Embryonic facial prominence (tissue), 1 donor: ENCODE measurements around the gene ZNF239.
"Not testable (repeated sequence)": the region's sequence is repeated elsewhere in the genome, so short reads cannot be mapped to it uniquely, and the experiment has no call there.

Experiments used
- DNase-seq: peaks from one replicate; pipeline ENCODE4 v3.0.0-alpha.2; 2016; ENCODE audit errors: extremely low spot score

Gene ZNF239

GRCh38 chr10:43574001-43574892 is at the start of gene ZNF239:
TSS of gene ZNF239 (minus strand) at chr10:43574616. CDS start at chr10:43558079, 16,537 bp downstream.
- peak; percentile 48 for DNase-seq

DNA sequence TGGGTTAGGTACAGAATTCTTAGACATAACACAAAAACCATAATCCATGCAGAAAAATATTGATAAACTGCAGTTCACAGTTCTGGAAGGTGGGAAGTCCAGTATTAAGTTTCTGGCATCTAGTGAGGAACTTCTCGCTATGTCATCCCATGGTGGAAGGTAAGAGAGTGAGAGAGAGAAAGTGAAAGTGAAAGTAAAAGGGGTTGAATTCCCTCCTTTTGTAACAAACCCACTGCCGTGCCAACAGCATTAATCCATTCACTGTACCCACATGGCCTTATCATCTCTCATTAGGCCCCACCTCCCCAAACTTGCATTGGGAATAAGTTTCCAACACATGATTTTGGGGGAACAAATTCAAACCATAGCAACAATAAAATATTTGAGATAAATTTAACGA is 48.9 kb upstream of the ZNF239 start:
- no peak for DNase-seq

- DNase-seq: no peak
These were observed 47.6 kb upstream of the ZNF239 start for GRCh38 chr10:43622038-43622437.

- DNase-seq: no peak
These were observed 45.0 kb upstream of the ZNF239 start for GRCh38 chr10:43619368-43619767.

DNA sequence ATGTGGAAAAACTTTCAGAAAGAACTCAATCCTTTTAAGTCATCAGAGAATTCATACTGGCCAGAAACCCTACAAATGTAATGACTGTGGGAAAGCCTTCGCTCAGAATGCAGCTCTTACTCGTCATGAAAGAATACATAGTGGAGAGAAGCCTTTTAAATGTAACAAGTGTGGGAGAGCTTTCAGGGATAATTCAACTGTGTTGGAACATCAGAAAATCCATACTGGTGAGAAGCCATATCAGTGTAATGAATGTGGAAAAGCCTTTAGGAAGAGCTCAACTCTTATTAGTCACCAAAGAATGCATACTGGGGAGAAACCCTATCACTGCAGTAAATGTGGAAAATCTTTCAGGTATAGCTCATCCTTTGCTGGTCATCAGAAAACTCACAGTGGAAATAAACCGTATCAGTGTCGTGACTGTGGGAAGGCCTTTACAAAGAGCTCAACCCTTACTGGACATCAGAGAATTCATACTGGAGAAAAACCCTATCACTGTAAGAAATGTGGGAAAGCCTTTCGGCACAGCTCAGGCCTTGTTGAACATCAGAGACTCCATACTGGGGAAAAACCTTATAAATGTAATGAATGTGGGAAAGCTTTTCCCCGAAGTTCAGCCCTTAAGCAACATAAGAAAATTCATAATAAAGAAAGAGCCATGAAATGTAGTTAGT is 42.4 kb upstream of the ZNF239 start:
- no peak for DNase-seq

GRCh38 chr10:43610636-43611035 is 36.2 kb upstream of the ZNF239 start:
- DNase-seq: no peak

DNA sequence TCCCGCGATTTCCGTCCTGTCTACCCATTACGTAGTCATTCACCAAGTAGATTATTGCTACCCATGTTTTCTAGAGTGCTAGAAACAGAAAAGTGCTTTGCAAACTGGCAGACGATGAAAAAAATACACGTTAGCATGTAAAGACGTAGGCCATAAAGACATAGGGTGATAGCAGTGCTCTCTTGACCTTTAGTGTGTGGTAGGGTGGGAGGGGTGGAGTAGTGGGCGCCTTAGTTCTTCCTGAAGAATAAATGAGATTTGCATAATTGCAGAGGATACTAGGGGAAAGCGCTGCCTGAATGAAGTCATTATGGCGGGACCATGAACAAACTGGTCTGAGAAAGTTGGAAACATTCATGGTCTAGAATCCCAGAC is 32.8 kb upstream of the ZNF239 start:
- DNase-seq: no peak

DNA sequence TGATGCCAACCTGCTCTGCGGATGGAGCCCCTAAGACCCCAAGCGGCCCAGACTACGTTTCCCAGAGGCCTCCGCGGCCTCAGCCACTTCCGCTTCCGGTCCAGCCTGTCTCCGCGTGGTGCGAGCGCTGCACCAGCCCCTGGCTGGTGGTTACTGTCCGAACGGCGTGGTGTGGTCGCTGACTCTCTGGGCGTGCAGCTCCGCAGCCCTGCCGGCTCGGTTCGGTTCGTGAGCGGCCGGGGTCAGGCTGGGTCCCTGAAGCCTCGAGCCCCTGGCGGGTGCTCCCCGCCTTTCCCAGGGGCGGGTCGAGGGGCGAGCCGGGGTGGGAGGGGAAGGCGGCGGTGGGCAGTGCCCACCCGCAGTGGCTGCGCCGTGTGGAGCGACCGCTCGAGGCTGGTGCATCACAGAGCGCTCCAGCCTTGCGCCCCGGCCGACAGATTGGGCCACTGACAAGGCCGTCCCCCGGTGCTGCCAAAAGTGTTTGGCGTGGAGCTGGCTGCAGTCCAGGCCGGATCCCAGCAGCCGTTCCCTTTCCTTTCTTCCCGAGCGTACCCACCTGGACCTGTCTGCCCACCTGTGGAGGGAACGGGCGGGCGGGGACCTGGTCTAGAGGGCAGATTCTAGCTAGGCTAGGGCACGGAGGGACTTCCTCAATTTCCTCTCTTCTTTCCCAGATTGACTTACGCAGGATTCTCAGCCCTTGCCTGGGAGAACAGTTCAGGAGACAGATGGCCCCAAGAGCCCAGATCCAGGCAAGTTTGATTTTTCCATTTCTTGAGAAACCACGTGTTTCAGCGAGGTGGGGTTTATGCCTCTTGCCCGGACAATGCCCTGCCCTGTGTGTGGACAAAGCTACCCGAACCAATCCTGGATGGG is 32.1 kb upstream of the ZNF239 start, which contains the start of gene ZNF485:
Gene ZNF485 (plus strand): TSS at position 116 of the 876 bp plus-strand sequence. CDS start 613 bp downstream, at position 729.
- peak; percentile 47 for DNase-seq

DNA sequence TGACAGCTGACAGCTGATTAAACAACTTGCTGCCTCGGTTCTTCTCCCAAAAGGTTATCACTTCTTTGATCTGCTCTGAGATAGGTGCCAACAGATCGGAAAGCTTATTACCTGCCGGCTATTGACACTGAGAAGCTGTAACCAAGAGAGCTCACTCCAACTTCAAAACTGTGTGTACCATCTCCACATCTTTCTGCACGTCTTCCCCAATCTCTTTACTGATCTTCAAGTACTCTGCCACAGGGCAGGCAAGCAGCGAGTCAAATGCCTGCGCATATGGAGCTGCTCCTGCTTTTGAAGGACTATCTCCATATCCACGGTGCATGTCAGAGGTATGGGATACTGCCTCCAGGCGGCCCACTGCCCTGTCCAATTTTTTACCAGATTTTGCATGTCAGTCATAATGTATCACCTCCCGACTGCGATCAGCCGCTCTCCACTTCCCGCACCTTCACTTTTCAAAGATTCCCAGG is 31.5 kb upstream of the ZNF239 start:
- DNase-seq: no peak

- not testable (repeated sequence) for DNase-seq
These were observed 27.2 kb upstream of the ZNF239 start for GRCh38 chr10:43601576-43601975.

DNA sequence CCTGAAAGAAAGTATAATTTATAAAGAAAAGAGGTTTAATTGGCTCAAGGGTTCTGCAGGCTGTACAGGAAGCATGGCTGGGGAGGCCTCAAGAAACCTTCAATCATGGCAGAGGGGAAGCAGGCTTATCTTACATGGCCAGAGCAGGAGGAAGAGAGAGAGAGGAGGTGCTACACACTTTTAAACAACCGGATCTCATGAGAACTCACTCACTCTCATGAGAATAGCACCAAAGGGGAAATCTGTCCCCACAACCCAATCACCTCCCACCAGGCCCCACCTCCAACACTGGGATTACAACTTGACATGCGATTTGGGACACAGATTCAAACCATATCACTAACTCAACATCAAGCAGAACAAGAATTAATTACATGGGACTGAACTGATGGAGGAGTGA is 24.9 kb upstream of the ZNF239 start:
- DNase-seq: no peak

- no peak for DNase-seq
These were observed 24.0 kb upstream of the ZNF239 start for GRCh38 chr10:43598446-43598845.

DNA sequence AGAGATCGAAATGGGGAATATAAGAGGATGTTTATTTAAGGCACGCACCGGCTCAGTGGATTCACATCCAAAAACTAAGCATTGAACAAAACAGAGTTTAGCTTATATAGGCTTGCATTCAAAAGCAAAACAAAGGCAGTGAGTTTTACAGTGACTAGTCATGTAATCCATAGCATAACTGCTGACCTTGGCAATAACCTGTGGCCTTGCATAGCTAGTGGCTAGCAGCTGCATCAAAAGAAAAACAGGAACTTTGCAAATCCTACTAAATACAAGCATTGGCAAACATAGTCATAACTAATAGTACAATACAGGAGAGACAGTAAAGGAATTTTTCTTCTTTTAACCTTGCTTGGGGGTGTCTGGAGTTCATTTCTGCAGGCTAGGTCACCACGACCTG is 22.1 kb upstream of the ZNF239 start:
- DNase-seq: no peak

DNA sequence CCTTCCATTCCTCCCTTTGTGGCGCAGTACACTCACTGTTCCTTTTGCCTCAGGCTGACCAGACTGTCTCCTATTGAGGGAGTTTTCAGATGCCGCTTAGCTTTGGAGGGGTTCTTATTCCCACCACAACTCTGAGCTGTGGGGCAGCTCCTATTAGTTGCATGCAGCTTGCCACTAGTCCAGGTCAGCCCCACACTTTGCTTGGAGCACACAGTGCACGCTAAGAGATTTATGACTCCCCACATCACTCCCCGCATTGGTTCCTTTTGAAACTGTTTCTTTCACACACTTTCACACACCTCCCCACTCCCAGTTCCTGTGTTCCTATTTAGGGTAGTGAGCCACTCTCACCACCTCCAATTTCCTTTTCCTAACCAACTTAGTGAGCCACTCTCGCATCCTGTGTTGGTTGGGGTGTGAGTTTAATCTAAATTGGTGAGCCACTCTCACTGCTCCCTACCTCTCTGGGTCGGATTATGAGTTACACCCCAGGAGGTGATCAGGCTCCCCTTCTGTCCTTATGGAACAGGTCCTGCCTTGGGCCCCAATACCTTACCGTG is 21.4 kb upstream of the ZNF239 start:
- no peak for DNase-seq

- DNase-seq: no peak
These were observed 20.7 kb upstream of the ZNF239 start for GRCh38 chr10:43594944-43595589.

DNA sequence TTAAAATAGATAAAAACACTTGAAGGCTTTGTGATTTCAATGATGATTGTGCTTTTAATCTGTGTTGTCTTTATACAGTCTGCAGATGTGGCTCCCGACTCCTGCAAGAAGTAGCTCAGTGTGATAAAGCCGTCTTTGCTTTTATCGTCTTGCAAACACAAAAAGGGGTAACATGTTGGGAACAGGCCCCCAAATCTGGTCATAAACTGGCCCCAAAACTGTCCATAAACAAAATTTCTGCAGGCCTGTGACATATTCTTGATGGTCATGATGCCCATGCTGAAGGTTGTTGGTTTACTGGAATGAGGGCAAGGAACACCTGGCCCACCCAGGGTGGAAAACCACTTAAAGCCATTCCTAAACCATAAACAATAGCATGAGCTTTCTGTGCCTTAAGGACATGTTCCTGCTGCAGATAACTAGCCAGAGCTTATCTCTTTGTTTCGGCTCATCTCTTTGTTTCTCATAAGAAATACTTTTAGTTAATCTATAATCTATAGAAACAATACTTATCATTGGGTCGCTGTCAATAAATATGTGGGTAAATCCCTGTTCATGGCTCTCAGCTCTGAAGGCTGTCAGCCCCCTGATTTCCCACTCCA is 17.0 kb upstream of the ZNF239 start:
- DNase-seq: no peak

GRCh38 chr10:43586730-43587115 is 12.3 kb upstream of the ZNF239 start:
- not testable (repeated sequence) for DNase-seq

- DNase-seq: no peak
These were observed 11.7 kb upstream of the ZNF239 start for GRCh38 chr10:43585981-43586729.

DNA sequence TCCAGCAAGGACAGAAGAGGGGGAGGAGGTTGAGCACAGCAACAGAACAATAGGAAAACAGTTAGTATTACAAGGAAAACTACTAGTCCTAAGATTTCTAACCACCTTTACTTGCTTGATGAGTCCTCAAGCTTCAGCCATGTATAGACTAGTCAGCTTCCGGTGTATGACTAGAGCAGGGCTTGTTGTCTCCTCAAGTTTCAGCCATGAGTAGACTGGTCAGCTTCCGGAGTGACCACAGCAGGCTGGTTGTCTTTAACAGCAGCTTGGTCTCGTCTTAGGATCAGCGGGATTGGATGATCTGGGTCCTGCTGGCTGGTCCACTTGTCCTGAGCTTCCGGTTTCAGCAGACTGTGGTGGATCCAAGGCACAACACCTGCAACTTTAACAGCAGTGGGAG is 10.6 kb upstream of the ZNF239 start:
- no peak for DNase-seq

DNA sequence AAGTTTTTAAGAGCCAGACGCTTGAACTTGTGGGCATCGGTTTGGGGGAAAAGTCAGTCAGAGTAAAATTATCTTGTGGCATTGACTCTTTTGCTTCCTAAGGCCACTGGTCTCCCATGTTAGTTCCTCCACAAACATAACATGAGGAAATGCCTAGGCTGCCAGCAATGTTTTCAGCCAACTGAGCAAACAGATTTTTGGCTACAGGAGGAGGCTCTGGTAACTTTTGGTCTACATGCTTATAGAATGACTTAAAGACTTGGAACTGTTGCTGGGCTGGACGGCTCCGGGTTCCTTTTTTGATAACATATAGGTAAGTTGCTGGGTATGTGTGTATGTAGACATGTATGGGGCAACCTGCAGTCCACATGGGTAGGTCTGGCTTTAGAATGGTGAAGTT is 9.6 kb upstream of the ZNF239 start:
- DNase-seq: no peak
